SK-N-SH (cell line): ENCODE measurements around the gene HDGF. TPM values are rescaled to one million over a fixed set of nuclear protein-coding genes. Genes with fewer than 3 reads are reported as not detected.

Experiments
- CTCF ChIA-PET: fragments of 300-600, 350-600 bp; formaldehyde crosslinking; extraction: SDS; loops from one replicate; lab custom pipeline; 2021; lab: Yijun Ruan, JAX
- POLR2A ChIA-PET: fragments of 350-600 bp; sonication (Branson Sonifier 250); formaldehyde crosslinking; extraction: SDS; loops from one replicate; lab custom pipeline; 2020; ENCODE audit warnings: antibody characterized with exemption, inconsistent platforms; lab: Yijun Ruan, JAX
- DNase-seq: peaks from one replicate; pipeline ENCODE4 v3.0.0; 2012
- H2AFZ ChIP-seq: fragments of 200-600 bp; sonication (generic); 2 replicates; pipeline ENCODE4 v1.8.1; 2016; ENCODE audit warnings: antibody characterized with exemption, mild to moderate bottlenecking, low read depth
- H3F3A ChIP-seq: fragments of 200-600 bp; sonication (generic); replicated peaks from 2 replicates; pipeline ENCODE3; 2016; ENCODE audit warnings: antibody characterized with exemption, mild to moderate bottlenecking; ENCODE audit not compliant: insufficient read depth
- H3K27ac ChIP-seq, 2 experiments: fragments of 200-500 bp in 1 of 2; fragments of 200-600 bp in 1 of 2; sonication (Bioruptor generic) in 1 of 2; sonication (generic), shearing (Covaris generic) in 1 of 2; 2 replicates each; pipeline versions ENCODE4 v1.5.1 to v1.6.1; 2014 to 2016; ENCODE audit warnings: low read depth in 2 of 2, inconsistent platforms in 1 of 2, low read length in 1 of 2, mild to moderate bottlenecking in 1 of 2, mixed read lengths in 1 of 2
- H3K27me3 ChIP-seq: fragments of 200-600 bp; sonication (generic), shearing (Covaris generic); 2 replicates; pipeline ENCODE4 v1.6.1; 2016; ENCODE audit warnings: mixed run types; ENCODE audit not compliant: insufficient read depth
- H3K36me3 ChIP-seq, 2 experiments: fragments of 200-500 bp in 1 of 2; fragments of 200-600 bp in 1 of 2; sonication (Bioruptor generic) in 1 of 2; sonication (generic) in 1 of 2; replicated peaks in 1 of 2; 2 replicates each; pipeline versions ENCODE3 to v1.5.1; 2014 to 2016; ENCODE audit warnings: low read length in 1 of 2, mild to moderate bottlenecking in 1 of 2; ENCODE audit not compliant: insufficient read depth in 2 of 2, control insufficient read depth in 1 of 2
- H3K4me1 ChIP-seq, 2 experiments: fragments of 200-500 bp in 1 of 2; fragments of 200-600 bp in 1 of 2; sonication (Bioruptor generic) in 1 of 2; sonication (generic), shearing (Covaris generic) in 1 of 2; 2 replicates each; pipeline versions ENCODE4 v1.5.1 to v1.6.1; 2014 to 2016; ENCODE audit warnings: low read depth in 1 of 2, low read length in 1 of 2, mixed run types in 1 of 2; ENCODE audit not compliant: insufficient read depth in 2 of 2, control insufficient read depth in 1 of 2
- H3K4me2 ChIP-seq: fragments of 200-600 bp; sonication (generic), shearing (Covaris generic); 2 replicates; pipeline ENCODE4 v1.6.1; 2017; ENCODE audit warnings: mixed run types
- H3K4me3 ChIP-seq, 2 experiments: fragments of 200-500 bp in 1 of 2; fragments of 200-600 bp in 1 of 2; sonication (Bioruptor generic) in 1 of 2; sonication (generic), shearing (Covaris generic) in 1 of 2; 2 replicates each; pipeline versions ENCODE4 v1.5.1 to v1.8.1; 2014 to 2016; ENCODE audit warnings: low read depth in 2 of 2, inconsistent platforms in 1 of 2, low read length in 1 of 2, mild to moderate bottlenecking in 1 of 2, mixed read lengths in 1 of 2, moderate library complexity in 1 of 2
- H3K79me2 ChIP-seq: fragments of 200-600 bp; sonication (generic); 2 replicates; pipeline ENCODE4 v1.8.1; 2017; ENCODE audit warnings: mild to moderate bottlenecking; ENCODE audit not compliant: insufficient read depth
- H3K9ac ChIP-seq: fragments of 200-600 bp; sonication (generic); 2 replicates; pipeline ENCODE4 v1.6.1; 2017; ENCODE audit warnings: mixed run types
- H3K9me2 ChIP-seq: fragments of 200-600 bp; sonication (generic); 2 replicates; pipeline ENCODE4 v1.6.1; 2017; ENCODE audit warnings: mixed run types
- H3K9me3 ChIP-seq: fragments of 200-600 bp; sonication (generic); 2 replicates; pipeline ENCODE4 v1.6.1; 2017; ENCODE audit warnings: mixed run types, mild to moderate bottlenecking, moderate library complexity
- H4K20me1 ChIP-seq: fragments of 200-600 bp; sonication (generic); 2 replicates; pipeline ENCODE4 v1.6.1; 2017; ENCODE audit warnings: mild to moderate bottlenecking, mixed run types; ENCODE audit not compliant: insufficient read depth
- CHD2 ChIP-seq: fragments of 150-350 bp; IDR thresholded peaks from 2 replicates; pipeline ENCODE4 v1.6.1; 2018; ENCODE audit warnings: low read length; ENCODE audit not compliant: partially characterized antibody
- ELF1 ChIP-seq: IDR thresholded peaks from 2 replicates; pipeline ENCODE4 v1.4.0; 2012
- EP300 ChIP-seq, 2 experiments: IDR thresholded peaks; 2 replicates each; pipeline versions ENCODE4 v1.4.0 to v1.6.1; 2012; ENCODE audit warnings: borderline replicate concordance in 1 of 2, low read depth in 1 of 2, low read length in 1 of 2
- EZH2phosphoT487 ChIP-seq: fragments of 200-600 bp; sonication (generic); IDR thresholded peaks from 2 replicates; pipeline ENCODE4 v1.6.1; 2017; ENCODE audit warnings: low read depth, mixed run types, mild to moderate bottlenecking, antibody characterized with exemption, moderate library complexity, borderline replicate concordance
- FOXJ3 ChIP-seq: sonication (generic); formaldehyde crosslinking; IDR thresholded peaks from 2 replicates; pipeline ENCODE4 v1.5.1; 2020; ENCODE audit warnings: mild to moderate bottlenecking, missing genetic modification reagents
- FOXM1 ChIP-seq: IDR thresholded peaks from 2 replicates; pipeline ENCODE4 v1.4.0; 2012; ENCODE audit warnings: low read depth, mild to moderate bottlenecking
- GABPA ChIP-seq: IDR thresholded peaks from 2 replicates; pipeline ENCODE4 v1.4.0; 2012; ENCODE audit warnings: low read depth, mild to moderate bottlenecking
- GATA2 ChIP-seq: sonication (generic); formaldehyde crosslinking; IDR thresholded peaks from 2 replicates; pipeline ENCODE4 v1.5.0; 2020; ENCODE audit warnings: mild to moderate bottlenecking, missing genetic modification reagents
- MXI1 ChIP-seq: IDR thresholded peaks from 2 replicates; pipeline ENCODE4 v1.6.1; 2012; ENCODE audit warnings: mild to moderate bottlenecking, low read depth, low read length, improper control_type of control experiment
- NRF1 ChIP-seq: IDR thresholded peaks from 2 replicates; pipeline ENCODE4 v1.6.1; 2012; ENCODE audit warnings: low read depth, mild to moderate bottlenecking, low read length
- POLR2AphosphoS5 ChIP-seq: IDR thresholded peaks from 2 replicates; pipeline ENCODE4 v1.6.1; 2012; ENCODE audit warnings: low read depth, low read length
- RAD21 ChIP-seq: IDR thresholded peaks from 2 replicates; pipeline ENCODE4 v1.6.1; 2012; ENCODE audit warnings: mild to moderate bottlenecking, low read length
- RXRA ChIP-seq: IDR thresholded peaks from 2 replicates; pipeline ENCODE4 v1.4.0; 2012; ENCODE audit warnings: low read depth, mild to moderate bottlenecking, borderline replicate concordance
- SMC3 ChIP-seq: IDR thresholded peaks from 2 replicates; pipeline ENCODE4 v1.6.1; 2012; ENCODE audit warnings: low read depth, low read length, improper control_type of control experiment
- TAF1 ChIP-seq: IDR thresholded peaks from 2 replicates; pipeline ENCODE4 v1.6.1; 2012; ENCODE audit warnings: low read depth, mild to moderate bottlenecking, low read length, moderate library complexity, borderline replicate concordance
- TCF12 ChIP-seq: IDR thresholded peaks from 2 replicates; pipeline ENCODE4 v1.4.0; 2012
- YY1 ChIP-seq: IDR thresholded peaks from 2 replicates; pipeline ENCODE4 v1.4.0; 2012; ENCODE audit warnings: low read depth, mild to moderate bottlenecking
- WGBS: methylation state at CpG from one replicate; pipeline ENCODE4 v1.1.6; 2017; ENCODE audit warnings: low lambda C conversion rate; 5-methylcytosine and 5-hydroxymethylcytosine counted together
- polyA plus RNA-seq, 3 experiments: library from polyadenylated mRNA; depleted of rRNA; stranded (reverse); fragments of >200 nt; gene quantifications; 2 replicates each; pipeline ENCODE4 v1.2.3, GENCODE V29; 2012
- TF ChIP-seq, protein P1 (sequence below): fragments of 150-350 bp; IDR thresholded peaks from 2 replicates; pipeline ENCODE4 v1.6.1; 2016; ENCODE audit warnings: mild to moderate bottlenecking, low read depth, low read length
- TF ChIP-seq, protein P2 (sequence below): IDR thresholded peaks from 2 replicates; pipeline ENCODE4; 2012
- TF ChIP-seq, protein P3 (sequence below): fragments of 200-600 bp; sonication (generic); IDR thresholded peaks from 2 replicates; pipeline ENCODE4 v1.6.1; 2017; ENCODE audit warnings: antibody characterized with exemption, mild to moderate bottlenecking, moderate library complexity
- TF ChIP-seq, protein P4 (sequence below): IDR thresholded peaks from 2 replicates; pipeline ENCODE4 v1.4.0; 2012; ENCODE audit warnings: low read depth, borderline replicate concordance
- TF ChIP-seq, protein P5 (sequence below): fragments of 150-350 bp; IDR thresholded peaks from 2 replicates; pipeline ENCODE4 v1.6.1; 2017; ENCODE audit warnings: antibody characterized with exemption, low read length, low read depth, borderline replicate concordance

Gene HDGF
- polyA plus RNA-seq, 1 of the 3 experiments (the other 2 are of a cell fraction), result 152 TPM

DNA sequence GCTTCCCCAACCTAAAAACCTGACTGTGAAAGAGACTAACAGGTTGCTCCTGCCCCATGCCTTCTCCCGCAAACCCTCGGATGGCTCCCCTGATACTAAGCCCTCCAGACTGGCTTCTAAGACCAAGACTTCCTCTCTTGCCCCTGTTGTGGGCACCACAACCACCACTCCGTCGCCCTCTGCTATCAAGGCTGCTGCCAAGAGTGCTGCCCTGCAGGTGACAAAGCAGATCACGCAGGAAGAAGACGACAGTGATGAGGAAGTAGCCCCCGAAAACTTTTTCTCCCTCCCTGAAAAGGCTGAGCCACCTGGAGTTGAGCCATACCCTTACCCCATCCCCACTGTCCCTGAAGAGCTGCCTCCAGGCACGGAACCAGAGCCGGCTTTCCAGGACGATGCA, 35.2 kb upstream of the HDGF start:
- TF ChIP-seq TCF12 (no peak), RAD21 (no peak), RXRA (no peak), YY1 (no peak), CHD2 (no peak), ELF1 (no peak)
- TF ChIP-seq, protein P1, sequence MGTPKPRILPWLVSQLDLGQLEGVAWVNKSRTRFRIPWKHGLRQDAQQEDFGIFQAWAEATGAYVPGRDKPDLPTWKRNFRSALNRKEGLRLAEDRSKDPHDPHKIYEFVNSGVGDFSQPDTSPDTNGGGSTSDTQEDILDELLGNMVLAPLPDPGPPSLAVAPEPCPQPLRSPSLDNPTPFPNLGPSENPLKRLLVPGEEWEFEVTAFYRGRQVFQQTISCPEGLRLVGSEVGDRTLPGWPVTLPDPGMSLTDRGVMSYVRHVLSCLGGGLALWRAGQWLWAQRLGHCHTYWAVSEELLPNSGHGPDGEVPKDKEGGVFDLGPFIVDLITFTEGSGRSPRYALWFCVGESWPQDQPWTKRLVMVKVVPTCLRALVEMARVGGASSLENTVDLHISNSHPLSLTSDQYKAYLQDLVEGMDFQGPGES, result no peak
- TF ChIP-seq, protein P2, sequence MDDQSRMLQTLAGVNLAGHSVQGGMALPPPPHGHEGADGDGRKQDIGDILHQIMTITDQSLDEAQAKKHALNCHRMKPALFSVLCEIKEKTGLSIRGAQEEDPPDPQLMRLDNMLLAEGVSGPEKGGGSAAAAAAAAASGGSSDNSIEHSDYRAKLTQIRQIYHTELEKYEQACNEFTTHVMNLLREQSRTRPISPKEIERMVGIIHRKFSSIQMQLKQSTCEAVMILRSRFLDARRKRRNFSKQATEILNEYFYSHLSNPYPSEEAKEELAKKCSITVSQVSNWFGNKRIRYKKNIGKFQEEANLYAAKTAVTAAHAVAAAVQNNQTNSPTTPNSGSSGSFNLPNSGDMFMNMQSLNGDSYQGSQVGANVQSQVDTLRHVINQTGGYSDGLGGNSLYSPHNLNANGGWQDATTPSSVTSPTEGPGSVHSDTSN, result no peak
- TF ChIP-seq, protein P3, sequence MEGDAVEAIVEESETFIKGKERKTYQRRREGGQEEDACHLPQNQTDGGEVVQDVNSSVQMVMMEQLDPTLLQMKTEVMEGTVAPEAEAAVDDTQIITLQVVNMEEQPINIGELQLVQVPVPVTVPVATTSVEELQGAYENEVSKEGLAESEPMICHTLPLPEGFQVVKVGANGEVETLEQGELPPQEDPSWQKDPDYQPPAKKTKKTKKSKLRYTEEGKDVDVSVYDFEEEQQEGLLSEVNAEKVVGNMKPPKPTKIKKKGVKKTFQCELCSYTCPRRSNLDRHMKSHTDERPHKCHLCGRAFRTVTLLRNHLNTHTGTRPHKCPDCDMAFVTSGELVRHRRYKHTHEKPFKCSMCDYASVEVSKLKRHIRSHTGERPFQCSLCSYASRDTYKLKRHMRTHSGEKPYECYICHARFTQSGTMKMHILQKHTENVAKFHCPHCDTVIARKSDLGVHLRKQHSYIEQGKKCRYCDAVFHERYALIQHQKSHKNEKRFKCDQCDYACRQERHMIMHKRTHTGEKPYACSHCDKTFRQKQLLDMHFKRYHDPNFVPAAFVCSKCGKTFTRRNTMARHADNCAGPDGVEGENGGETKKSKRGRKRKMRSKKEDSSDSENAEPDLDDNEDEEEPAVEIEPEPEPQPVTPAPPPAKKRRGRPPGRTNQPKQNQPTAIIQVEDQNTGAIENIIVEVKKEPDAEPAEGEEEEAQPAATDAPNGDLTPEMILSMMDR, result no peak
- TF ChIP-seq, protein P4, sequence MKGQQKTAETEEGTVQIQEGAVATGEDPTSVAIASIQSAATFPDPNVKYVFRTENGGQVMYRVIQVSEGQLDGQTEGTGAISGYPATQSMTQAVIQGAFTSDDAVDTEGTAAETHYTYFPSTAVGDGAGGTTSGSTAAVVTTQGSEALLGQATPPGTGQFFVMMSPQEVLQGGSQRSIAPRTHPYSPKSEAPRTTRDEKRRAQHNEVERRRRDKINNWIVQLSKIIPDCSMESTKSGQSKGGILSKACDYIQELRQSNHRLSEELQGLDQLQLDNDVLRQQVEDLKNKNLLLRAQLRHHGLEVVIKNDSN, result no peak
- TF ChIP-seq, all 33 proteins: peak for 0
- Histone ChIP-seq H3K9me3 (no peaks in the 10 kb centered on the region), H3K9ac (no peak overlapping the region), H3K79me2 (peaks cover 65% of the 10 kb centered on the region), H4K20me1 (peaks cover 23% of the 10 kb centered on the region), H3K36me3 (peaks cover 43 to 52% of the 10 kb centered on the region in 2 experiments), H3K4me2 (no peak overlapping the region), H3K27ac (no peak overlapping the region), H3F3A (peaks cover 8% of the 10 kb centered on the region), H3K4me3 (no peak overlapping the region), H3K9me2 (no peaks in the 10 kb centered on the region), H3K27me3 (no peaks in the 10 kb centered on the region), H3K4me1 (0 out of 4 replicates have a peak, but pooled peaks cover 0 to under 1% of the 10 kb centered on the region in 2 experiments), H2AFZ (no peak overlapping the region)
- 98% methylated on average over 7 of the region's 10 CpGs for WGBS
- ChIA-PET POLR2A (no interaction called here), CTCF (interaction anchor here (1.1 to 2.7 kb wide), 5 partner anchors 10 to 109 kb away, joined by 3 to 9 read pairs (median 4); no protein-coding TSS in a partner anchor)
- DNase-seq, result no peak

DNA sequence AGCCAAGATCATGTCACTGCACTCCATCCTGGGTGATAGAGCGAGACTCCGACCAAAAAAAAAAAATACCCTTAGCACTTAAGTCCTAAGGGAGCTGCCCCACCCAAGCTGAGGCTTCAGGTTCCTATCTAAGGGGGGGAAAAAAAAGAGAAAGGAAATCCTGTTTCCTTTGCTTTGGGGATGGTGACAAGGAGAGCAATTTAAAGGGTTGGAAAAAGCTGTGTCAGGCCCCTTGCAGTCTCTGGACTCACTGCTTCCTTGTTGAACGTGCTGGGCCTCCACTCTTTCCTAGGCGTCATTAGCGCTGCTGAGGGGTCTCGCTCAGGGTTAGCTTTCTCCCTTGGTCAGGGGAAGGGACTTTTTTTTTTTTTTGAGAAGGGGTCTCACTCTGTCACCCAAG, 34.0 kb upstream of the HDGF start:
- Histone ChIP-seq H2AFZ (no peak overlapping the region), H3K9me3 (no peaks in the 10 kb centered on the region), H3K79me2 (peaks cover 74% of the 10 kb centered on the region), H4K20me1 (peaks cover 31% of the 10 kb centered on the region), H3K27ac (no peak overlapping the region), H3K9ac (no peak overlapping the region), H3K9me2 (no peaks in the 10 kb centered on the region), H3K27me3 (no peaks in the 10 kb centered on the region), H3K36me3 (peaks cover 33 to 44% of the 10 kb centered on the region in 2 experiments), H3K4me1 (peaks cover 0 to 11% of the 10 kb centered on the region in 2 experiments; a peak in 1 of 4 replicates), H3F3A (peaks cover 18% of the 10 kb centered on the region), H3K4me2 (no peak overlapping the region), H3K4me3 (no peak overlapping the region)
- CTCF ChIA-PET, result interaction anchor here (0.8 to 5.3 kb wide), 12 partner anchors 11 to 142 kb away, joined by 3 to 39 read pairs (median 4); partner anchors contain the start of gene NTRK1
- POLR2A ChIA-PET, result no interaction called here
- no peak for DNase-seq
- WGBS, result 99% methylated on average over 6 of the region's 6 CpGs
- TF ChIP-seq MXI1, result no peak
- TF ChIP-seq GABPA, result no peak
- no peak for TF ChIP-seq EZH2phosphoT487
- TF ChIP-seq CHD2, result no peak
- TF ChIP-seq TAF1, result no peak
- no peak for TF ChIP-seq EP300 (IDR thresholded peaks at IDR 0.05; ENCODE audit: borderline replicate concordance in 1 of 2, low read depth in 1 of 2, low read length in 1 of 2)
- no peak for TF ChIP-seq YY1
- TF ChIP-seq ELF1, result no peak
- TF ChIP-seq NRF1, result no peak
- TF ChIP-seq, protein P1, result no peak
- TF ChIP-seq GATA2, result no peak
- no peak for TF ChIP-seq SMC3
- TF ChIP-seq RAD21, result no peak
- TF ChIP-seq, protein P5, sequence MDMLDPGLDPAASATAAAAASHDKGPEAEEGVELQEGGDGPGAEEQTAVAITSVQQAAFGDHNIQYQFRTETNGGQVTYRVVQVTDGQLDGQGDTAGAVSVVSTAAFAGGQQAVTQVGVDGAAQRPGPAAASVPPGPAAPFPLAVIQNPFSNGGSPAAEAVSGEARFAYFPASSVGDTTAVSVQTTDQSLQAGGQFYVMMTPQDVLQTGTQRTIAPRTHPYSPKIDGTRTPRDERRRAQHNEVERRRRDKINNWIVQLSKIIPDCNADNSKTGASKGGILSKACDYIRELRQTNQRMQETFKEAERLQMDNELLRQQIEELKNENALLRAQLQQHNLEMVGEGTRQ, result no peak
- TF ChIP-seq FOXJ3 (CRISPR knock-in tag), result no peak
- no peak for TF ChIP-seq POLR2AphosphoS5
- TF ChIP-seq FOXM1, result no peak
